NCI-H2196 treated with DMSO at 0.1 percent for 48 hours (cell line): ENCODE data around the gene FHIT.

Source experiments
- DNase-seq: peaks from one replicate; lab custom pipeline; 2025; ENCODE audit not compliant: unreplicated experiment; lab: John Stamatoyannopoulos, UW

Gene FHIT

DNA sequence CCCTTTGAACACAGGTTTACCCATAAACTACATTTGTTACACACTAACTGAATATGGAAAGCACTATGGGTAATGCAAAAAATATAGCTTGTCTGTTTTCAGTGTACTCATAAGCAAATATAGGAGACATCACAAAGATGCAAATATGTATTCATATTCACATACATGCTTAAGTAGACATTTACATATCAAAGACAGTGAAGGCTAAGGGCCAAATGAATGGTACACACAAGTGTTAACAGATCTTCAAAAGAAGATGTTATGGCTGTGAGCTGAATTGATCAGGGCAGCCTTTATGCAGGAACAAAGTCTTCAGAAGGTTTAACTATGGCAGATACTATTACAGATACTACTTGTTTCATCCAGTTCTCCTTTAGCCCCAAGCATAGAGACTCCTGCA is 384.1 kb downstream of the FHIT start:
- DNase-seq: no peak

DNA sequence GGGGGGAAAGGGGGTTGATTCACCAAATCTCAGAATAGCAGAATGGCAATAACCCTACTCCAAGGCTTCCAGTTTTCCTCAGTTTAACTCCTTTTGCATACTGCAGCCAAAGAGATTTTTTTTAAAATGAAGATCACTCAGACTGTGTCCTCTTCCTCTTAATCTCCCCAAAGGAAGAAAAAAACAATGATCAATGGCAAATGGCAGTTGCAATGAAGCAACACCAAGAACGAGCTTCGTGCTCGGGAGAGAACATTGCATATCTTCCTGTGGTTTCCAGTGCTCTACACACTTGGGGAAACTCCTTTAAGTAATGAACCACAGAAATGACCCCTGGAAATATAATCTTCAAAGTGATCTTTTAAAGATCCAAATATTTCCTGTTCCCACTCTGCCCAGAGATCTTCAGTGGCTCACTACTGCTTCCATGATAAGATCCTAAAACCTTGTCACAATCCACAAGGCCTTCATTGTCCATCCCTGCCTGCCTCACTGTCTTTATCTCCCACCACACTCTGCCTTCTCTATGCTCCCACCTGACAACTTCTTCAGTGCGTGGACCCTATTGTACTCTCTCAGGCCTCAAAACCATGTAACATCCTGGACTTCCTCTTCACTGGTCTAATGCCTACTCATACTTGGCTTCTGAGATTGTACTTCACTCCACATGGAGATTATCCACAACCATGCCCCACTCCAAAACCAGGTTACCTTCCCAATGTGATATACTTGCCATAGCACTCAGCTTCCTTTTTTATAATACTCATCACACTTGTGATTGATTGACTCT is 394.8 kb downstream of the FHIT start:
- no peak for DNase-seq

DNA sequence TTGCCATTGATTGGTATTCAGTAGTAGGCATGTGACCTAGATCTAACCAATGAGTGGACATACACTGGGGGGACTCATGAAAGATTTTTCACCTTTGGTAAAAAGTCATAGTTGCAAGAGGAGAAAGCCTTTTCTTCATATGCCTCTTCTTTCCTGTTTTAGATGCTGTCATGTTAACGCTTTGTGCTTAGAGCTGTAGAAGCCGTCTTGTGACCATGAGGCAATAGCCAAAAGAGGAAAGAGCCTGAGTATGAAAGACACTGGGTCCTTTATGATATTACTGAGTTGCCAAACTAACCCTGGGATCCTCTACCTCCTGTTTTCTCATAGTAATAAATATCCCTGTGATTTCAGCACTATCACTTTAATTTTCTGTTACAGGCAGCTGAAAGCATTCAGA is 396.0 kb downstream of the FHIT start:
- DNase-seq: no peak

DNA sequence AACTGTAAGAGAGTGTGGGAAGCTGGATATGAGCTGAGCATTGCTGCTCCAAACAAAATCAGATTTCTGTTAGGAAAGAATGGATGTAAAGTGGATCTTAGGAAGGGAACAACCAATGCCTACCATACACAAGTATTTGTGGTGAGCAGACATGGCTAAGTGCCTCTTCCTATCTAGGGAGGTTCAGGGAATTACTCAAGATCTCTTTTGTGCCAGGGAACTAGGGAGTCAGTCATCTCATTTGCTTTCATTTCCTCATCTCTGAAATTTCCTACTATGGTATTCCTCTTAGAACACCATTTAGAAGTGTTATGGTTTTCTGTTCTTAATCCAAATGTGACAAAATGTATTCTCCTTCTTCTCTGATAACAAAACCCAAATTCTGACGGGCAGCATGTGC is 396.5 kb downstream of the FHIT start:
- DNase-seq: no peak

DNA sequence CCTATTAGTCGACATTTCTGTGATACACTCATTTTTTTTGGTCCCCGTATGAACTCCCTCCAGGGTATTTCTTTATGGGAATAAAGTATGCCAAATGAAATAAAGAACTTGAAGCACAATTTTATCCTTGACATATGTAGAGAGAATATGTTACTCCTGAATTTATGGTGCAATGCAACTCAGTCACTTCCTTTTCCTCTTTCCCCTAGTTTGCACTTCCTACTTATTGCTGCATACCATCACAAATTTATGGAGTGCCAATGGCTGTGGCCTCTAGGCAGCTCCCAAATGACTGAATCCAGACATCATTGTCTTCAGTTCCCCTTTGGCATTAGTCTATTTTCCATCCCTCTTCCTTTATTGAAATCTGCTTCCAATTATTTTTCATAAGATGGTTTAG is 403.5 kb downstream of the FHIT start:
- no peak for DNase-seq

DNA sequence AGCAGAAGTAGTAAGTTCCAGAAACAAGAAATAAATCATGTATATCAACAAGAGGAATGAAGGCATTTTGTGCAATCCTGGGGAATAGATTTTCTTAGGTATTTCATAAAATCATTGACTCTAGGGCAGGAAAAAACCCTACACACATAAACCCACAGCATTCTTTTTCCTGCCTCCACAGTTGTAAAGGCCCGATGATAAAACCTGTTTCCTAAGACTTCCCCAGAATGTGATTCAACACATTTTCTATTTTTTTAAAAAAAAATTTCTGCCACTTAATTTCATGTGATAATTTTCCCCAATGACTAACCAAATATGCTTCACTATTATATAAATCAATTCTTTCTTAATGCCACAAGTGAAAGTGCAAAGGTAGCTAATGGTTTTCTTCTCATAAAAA is 407.0 kb downstream of the FHIT start:
- DNase-seq: no peak

DNA sequence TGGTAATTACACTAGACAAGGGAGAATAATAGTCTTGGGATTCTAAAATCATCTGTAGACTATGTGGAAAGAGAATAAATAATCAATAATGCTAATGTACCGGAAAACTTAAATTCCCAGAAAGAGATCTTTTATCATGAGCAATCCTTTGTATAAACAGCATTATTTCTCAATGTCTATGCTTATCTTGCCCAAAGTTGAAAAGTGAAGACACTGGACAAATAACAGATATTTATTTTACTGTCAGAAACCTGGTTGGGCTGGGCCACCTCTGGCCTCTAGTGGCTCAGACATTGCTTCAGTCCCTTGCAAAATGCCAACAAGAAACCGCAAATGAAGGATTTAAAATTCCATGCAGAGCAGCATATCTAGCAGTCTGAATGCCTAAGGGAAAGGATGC is 409.9 kb downstream of the FHIT start:
- DNase-seq: no peak

DNA sequence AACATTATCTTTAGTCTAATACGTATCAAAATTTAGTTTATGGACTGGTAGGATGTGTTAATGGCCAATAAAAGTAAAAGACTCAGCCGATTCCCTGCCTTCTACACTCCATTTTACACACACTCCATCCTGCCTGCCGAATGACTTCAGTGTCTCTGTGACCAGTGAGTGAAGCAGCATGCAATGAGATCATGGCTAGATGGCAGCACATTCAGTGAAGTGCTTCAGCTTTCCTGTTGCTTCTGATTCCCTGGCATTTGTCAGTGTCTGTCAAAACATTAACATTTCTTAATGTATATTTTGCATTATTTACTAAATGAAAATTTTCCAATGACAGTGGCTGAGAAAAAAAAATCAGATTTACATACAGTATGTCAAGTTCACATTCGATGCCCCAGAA is 412.0 kb downstream of the FHIT start:
- no peak for DNase-seq

DNA sequence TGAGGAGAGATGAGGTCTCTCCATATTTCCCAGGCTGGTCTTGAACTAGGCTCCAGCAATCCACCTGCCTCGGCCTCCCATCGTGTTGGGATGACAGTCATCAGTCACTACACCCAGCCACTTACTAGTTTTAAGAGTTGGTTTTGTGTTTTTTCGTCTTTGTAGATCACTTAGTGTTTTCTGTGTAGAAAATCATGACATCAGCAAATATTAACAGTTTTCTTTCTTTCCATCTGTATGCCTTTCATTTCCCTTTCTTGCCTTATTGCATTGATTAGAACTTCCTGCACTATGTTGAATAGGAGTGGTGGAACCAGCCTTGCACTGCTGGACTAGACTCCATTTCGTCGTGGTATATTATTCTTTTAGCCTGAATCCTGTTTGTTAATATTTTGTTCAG is 415.5 kb downstream of the FHIT start:
- DNase-seq: no peak

DNA sequence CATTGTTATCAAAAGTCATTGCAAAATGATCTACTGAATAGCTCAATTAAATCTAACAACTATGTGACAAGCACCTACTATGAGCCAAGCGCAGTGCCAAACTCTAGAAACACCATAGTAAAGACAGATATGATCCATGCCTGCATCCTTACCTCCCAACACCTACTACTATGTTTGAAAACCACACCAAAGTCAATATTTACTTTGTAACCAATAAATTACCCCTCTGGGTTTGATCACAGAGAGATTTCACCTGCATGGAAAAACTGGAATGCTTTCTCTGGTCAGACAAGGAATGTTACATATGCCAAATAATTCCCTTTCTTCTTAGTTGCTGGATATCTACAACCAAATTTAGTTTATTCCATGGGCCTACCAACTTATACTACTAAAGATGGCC is 422.2 kb downstream of the FHIT start:
- no peak for DNase-seq

DNA sequence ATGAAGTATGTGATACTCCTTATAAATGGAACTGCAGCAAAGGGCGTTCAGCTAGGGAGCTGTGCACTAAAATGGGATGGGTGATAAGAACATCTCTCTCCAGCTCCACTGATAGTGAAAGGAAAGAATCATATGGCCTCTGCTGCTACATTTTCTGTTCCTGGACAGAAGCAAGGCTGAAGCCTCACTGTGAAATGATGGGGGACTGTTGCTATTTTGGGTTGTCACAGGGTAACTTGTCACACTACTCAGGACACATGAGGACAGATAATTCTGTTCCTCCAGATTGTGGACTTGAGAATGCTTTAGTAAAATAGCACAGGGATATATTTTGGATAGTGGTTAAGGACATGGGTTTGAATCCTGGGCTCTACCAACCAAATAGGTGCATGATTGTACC is 423.6 kb downstream of the FHIT start:
- DNase-seq: no peak

DNA sequence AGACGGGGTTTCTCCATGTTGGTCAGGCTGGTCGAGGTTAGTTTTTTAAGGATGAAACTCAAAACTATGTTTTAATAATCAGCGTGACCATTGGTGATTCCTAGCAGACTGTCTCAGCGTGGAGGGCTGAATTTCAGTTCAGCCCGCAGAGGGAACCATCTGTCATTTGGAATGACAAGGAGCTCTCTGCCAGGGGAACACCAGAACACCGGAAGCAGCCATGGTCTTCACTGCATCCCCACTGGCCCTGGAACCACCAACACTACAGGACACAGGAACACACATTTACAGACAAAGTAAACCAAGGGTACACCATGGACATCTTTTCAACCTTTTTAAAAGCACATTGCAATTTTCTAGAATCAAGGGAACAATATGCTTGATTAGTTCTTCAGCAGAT is 424.7 kb downstream of the FHIT start:
- no peak for DNase-seq

DNA sequence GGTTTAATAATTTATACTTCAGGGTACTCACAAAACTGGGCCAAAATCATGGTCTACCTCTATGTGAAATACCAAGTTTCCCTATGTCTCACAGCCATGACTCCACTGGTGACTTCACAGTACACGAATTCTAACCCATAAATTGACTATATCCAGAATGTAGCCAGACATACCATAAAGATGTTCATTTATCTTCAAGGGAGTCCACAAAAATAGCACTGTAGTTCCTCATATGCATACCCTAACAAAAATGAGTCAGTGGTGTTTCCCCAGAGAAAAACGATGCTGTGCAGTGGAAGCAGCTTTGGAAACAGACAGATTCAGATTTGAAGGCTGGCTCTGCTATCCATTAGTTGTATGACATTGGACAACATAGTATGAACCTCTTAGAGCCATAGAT is 438.8 kb downstream of the FHIT start:
- no peak for DNase-seq

DNA sequence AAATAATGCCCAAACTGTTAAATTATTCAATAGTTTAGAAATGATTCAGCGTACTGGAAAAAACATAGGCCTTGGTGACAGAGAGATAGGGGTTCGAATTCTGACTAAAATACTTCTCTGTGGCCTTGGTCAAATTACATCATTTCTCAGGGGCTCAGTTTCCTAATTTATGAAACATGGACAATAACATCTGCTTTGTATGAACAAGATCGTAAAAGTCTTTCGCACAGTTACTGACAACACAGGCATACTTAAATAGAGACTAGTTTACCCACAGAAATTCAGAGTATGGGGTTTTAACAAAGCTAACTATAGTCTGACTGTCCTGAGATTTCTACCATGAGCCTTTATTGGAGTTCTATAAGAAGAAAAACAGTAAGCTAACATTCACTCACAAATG is 440.4 kb downstream of the FHIT start:
- DNase-seq: no peak

DNA sequence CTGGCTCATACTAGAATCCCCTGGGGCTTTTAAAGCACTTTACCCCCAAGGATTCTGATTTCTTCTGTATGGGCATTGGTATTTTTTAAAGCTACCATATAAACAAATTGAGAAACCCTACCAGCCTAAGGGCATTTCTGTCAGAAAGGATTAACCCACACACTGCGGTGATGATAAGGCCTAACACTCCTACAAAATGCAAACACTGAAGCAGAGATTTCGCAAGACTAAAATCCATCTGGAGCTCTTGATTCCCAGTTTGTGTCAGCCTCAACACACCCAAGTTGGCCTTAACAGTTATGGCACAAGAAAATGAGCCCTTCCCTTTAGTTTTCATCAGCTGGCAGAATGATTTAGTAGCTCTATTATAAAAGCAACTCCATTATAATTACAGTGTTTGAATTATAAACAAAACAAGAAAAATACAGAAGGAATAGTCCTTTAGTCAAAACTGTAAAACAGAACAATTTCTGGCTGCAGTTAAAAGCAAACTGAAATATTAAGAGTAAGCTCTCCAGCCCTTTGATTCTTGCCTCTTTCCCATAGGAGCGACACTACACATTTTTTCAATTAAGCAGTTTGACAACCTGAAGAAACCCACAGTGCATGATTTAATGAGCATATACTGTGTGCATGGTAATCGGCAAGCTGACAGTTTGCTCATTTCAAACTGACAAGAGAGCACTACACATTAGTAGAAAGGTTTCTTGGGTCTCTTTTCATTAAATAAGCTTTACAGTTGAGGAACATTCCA is 441.2 kb downstream of the FHIT start:
- no peak for DNase-seq

DNA sequence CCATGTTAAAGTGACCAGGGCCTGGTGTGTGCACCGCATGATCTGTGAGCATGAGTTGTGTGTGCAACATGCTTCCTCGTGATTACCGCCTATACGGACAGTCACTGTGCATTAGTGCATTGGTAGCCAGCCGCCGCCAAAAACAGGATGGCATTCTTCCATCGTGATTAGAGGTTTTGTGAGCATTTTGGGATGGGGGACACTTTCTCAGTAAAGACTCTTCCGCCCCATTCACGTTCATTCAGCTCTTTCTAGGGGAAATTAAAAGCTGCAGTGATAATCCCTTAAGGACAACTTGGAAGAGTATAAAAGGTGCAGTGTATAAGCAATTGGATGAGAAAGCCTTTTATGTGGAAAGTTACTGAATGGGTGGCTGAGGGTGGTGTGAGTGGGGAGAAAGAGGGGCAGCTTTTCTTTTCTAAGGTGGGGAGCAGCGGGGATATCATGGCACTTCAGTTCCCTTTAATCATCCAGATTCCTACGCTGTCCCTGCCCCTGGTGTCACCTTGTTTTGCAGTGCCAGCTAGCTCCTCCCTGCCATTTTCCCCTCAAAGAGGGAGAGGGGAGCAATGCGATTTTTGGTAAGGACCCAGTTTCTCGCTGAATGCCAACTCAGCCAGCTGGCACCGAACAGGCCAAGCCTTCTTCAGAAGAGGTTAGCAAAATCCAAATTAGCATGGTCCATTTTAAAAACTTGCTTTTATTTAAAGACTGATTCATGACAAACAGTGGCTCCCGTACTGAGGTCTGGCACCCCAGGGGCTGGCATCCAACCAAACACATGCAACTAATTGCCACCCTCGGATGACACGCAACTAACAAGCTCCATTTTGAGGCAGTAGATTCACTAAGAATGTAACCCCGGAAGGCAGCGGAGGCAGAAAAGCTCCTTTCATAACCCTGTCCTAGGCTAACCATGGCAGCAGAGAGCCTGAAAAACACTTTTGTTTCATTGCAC is 447.8 kb downstream of the FHIT start:
- DNase-seq: no peak

DNA sequence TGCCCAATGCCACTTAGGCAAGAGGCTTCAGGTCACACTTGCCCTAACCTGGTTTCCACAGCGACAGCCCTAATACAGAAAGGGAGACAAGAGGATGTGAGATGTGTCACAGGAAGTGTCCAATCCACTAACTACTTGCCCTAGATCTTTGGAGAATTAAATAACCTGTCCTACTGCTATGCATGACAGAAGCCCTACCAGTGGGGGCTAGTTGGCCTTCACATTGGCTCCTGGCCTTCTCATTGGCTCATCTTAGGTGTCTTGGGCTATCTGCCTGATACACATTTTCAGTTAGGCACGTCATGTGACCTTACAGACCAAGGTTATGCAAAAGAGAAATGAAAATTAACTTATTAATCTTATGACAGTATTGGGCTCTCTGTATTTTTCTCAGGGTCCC is 449.9 kb downstream of the FHIT start:
- no peak for DNase-seq

DNA sequence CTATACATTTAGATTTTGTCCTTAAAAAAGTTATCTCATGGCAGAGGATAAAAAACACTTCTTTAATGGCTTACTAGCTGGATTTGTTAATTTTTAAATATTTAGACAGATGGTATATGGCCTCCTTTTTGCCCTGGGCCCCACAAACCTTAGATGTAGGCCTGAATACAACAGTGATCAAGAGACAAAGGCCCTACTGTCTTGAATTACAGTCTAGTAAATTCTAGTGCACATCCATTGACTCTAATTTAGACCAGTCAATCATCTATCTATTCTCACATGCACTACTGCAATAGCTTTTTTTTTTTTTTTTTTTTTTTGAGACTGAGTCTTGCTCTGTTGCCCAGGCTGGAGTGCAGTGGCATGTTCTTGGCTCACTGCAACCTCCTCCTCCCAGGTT is 452.8 kb downstream of the FHIT start:
- DNase-seq: no peak

DNA sequence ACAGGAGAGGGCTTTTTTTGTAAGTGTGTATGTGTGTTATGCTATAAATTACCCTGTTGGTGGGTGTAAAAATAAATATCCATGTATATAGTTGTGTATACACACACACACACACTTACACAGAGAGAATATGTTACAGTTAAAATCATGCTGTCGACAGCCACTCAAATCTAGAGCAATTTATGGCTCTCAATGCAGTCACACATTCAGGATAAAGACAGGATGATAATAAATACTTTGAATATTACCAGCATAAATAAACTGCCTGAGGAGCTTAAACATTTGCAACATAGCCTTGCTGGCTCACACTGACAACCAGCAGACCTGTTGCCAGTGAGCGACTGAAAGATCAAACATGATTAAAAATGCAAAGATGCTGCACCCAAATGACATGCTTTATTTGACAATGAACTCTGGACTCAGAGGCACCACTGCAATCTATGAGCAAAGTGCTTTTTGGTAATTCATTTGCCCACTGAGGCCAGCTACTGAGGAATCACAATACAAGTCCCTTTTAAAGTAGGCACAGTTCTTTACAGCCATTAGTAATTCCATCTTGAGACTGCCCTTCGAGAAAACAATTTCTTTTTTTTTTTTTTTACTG is 458.9 kb downstream of the FHIT start:
- no peak for DNase-seq

DNA sequence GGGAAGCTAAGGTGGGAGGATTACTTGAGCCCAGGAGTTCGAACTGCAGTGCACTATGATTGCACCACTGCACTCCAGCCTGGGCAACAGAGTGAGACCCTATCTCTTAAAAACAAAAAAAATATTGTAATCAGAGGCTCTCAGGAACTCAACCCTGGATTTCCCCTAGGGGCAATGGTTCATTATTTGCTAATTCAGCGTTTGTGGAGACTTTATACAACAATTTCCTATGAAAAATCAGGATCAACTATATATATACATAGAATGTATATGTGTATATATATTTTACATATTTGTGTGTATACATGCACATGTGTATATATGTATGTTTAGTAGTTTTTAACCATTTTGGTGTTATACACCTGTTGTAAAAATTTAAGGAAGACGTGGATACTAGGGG is 463.1 kb downstream of the FHIT start:
- no peak for DNase-seq

DNA sequence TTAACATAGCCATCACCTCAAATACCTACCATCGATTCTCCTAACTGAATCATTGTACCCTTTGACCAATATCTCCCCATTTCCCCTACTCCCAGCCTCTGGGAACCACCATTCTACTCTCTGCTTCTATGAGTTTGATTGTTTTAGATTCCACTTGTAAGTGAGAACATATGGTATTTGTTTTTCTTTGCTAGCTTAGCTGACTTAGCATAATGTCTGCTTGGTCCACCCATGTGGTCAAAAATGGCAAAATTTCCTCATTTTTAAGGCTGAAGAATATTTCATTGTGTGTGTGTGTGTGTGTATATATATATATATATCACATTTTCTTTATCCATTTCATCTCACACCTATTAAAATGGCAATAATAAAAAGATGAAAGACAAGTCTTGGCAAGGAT is 469.3 kb downstream of the FHIT start:
- DNase-seq: no peak
